Heart left ventricle (tissue), 16 donors: ENCODE data around the gene COL20A1. TPM values are rescaled to one million over a fixed set of nuclear protein-coding genes. Genes with fewer than 3 reads are reported as not detected.

Experiments
- ATAC-seq, 4 donors: fragments of 200-7000 bp; cut with Tn5 transposase; one replicate each; pipeline ENCODE4 v1.9.1; 2020 to 2022; ENCODE audit warnings: moderate library complexity in 4 of 4, mild to moderate bottlenecking in 3 of 4, moderate number of reproducible peaks in 1 of 4
- DNase-seq, 5 donors: peaks; one replicate each; pipeline ENCODE4 v3.0.0-alpha.2; 2020
- H3K27ac ChIP-seq, 12 donors: fragments of 200-600 bp; sonication (generic) in 4 of 12; one replicate each; pipeline versions ENCODE4 v1.5.0 to v1.8.0; 2016 to 2022; ENCODE audit warnings: mild to moderate bottlenecking in 2 of 12
- H3K27me3 ChIP-seq, 9 donors: fragments of 200-600 bp; sonication (generic) in 2 of 9; one replicate each; pipeline versions ENCODE4 v1.5.1 to v1.8.0; 2016 to 2022; ENCODE audit warnings: mild to moderate bottlenecking in 3 of 9
- H3K36me3 ChIP-seq, 9 donors: fragments of 200-600 bp; sonication (generic) in 2 of 9; one replicate each; pipeline versions ENCODE4 v1.5.0 to v1.8.0; 2018 to 2022; ENCODE audit warnings: mild to moderate bottlenecking in 2 of 9
- H3K4me1 ChIP-seq, 12 donors: fragments of 200-600 bp; sonication (generic) in 4 of 12; one replicate each; pipeline versions ENCODE4 v1.5.0 to v1.8.0; 2016 to 2022; ENCODE audit warnings: mild to moderate bottlenecking in 3 of 12
- H3K4me3 ChIP-seq, 12 donors: fragments of 200-600 bp; sonication (generic) in 4 of 12; one replicate each; pipeline versions ENCODE4 v1.5.0 to v1.8.0; 2017 to 2022; ENCODE audit warnings: mild to moderate bottlenecking in 9 of 12, moderate library complexity in 4 of 12
- H3K9me3 ChIP-seq, 12 donors: fragments of 200-600 bp; sonication (generic) in 4 of 12; one replicate each; pipeline versions ENCODE4 v1.5.0 to v1.8.0; 2016 to 2022; ENCODE audit warnings: mild to moderate bottlenecking in 1 of 12
- CTCF ChIP-seq, 12 donors: fragments of 200-600 bp; sonication (generic) in 4 of 12; IDR thresholded peaks; one replicate each; pipeline versions ENCODE4 v1.5.0 to v1.8.0; 2018 to 2022; ENCODE audit warnings: antibody characterized with exemption in 12 of 12, mild to moderate bottlenecking in 5 of 12
- POLR2A ChIP-seq, 2 donors: fragments of 450-650 bp; IDR thresholded peaks; one replicate each; pipeline ENCODE4 v1.6.1; 2017; ENCODE audit warnings: antibody characterized with exemption in 2 of 2, mild to moderate bottlenecking in 2 of 2, moderate library complexity in 2 of 2
- WGBS, 4 donors: extraction: QIAGEN DNeasy Blood & Tissue Kit in 2 of 4; methylation state at CpG; one replicate each; pipeline versions ENCODE4 v1.1.5 to v1.1.7; 2013 to 2018; 5-methylcytosine and 5-hydroxymethylcytosine counted together
- intact Hi-C, 10 donors: fragments of 100-400 bp; cut with DNase I; formaldehyde crosslinking; loops; one replicate each; pipeline versions ENCODE4 v1.11.1 to v1.14.2; 2022
- polyA plus RNA-seq, 2 donors: library from polyadenylated mRNA; stranded (reverse); fragments of 200-250 nt; gene quantifications; one replicate each; pipeline ENCODE4 v1.2.3, GENCODE V29; 2013
- total RNA-seq, 9 donors: library from RNA; depleted of rRNA in 2 of 9; stranded (reverse); fragments of >200 nt in 2 of 9; fragmentation: NEBNext Ultra II Directional in 3 of 9; extraction: Animal tissue kit (Norgen Biotek cat#: 25700) in 3 of 9; gene quantifications; one replicate each; pipeline versions ENCODE4 v1.1.0 to v1.2.4, GENCODE V29; 2016 to 2023
- donor health status: ischemic (EF 13 %, LVEDD 7.1; RV severe dilation, severe dysfunction).
- donor health status: healthy with polysubstance abuse.
- donor health status: DM: no; HTN: yes; CAD: no.
- donor health status: DM: no; HTN: no; CAD: no.
- donor health status: ischemic (EF 25% LVEDD 6.9; RV normal size, moderate dysfunction).
- donor health status: ischemic (EF 25% LVEDD 5.7; RV mildly dilated, moderate dysfunction).
- donor health status: healthy.
- donor health status: DM: yes; HTN: yes; CAD: no.
- donor health status: ischemic (EF 35%, LVEDD 5.7; RV mildly dilated, moderate dysfunction).
- donor health status: nonischemic (EF 11% LVEDD 7.7; RV severe dilation, severe dysfunction).
- donor health status: DM: yes; HTN: yes; CAD: no.
- donor health status: PGD.
- donor health status: ischemic (EF 29% LVEDD 5.4; RV normal size, mild dysfunction).
- donor health status: nonischemic (EF 23%, LVEDD 6.1; RV moderate dilation, normal function).

The COL20A1 gene
- total and polyA plus RNA-seq, 11 donors: not detected

DNA sequence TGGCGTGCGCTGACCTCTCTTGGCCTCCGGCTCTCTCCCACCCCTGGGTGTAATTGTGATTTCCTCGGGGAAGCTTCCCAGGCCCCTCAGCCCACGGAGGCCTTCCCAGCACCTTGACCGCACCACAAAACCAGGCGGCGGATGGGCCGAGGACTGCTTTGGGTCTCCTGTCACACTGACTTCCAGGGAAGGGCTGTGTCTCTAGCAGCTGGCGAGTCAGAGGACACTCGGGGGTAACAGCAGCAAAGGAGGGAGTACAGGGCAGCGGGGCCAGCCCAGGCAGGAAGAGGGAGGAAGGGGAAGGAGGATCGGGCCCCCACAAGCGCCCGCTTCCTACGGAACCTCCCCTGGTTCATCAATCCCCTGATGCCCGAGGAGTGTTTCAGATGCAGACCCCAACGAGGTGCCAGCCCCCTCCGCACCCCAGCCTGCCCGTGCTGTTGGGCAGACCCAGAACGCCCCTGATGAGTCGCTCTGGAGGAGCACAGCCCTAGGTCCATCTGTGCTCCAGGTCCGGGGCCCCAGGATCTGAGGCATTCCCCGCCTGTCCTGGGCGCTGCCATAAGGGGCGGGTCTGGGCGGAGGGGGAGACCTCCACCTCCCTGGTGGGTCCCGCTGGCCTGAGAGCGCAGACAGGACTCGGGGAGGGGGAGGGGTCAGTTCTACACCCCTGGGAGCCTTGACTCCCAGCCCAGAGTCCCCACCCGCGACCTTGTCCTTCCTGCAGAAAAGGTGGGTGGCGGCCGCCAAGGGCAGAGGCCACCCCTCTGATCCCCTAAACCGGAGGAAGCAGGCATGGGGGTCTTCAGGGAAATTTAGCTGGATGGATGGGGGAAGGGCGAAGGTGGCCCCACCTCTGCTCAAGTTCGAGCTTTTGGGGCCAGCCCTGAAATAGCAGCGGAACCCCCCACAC lies 67.2 kb downstream of the COL20A1 start:
- intact Hi-C loops: no loop called here
- H3K4me1 ChIP-seq: peaks cover 0 to 41% (median 3%) of the 10 kb centered on the region in 12 donors
- no peak for ATAC-seq
- TF ChIP-seq CTCF (IDR thresholded peaks at IDR 0.05) (no peak), POLR2A (IDR thresholded peaks at IDR 0.05) (no peak)
- DNase-seq: peak in 1 of 5 donors; percentile 42
- H3K36me3 ChIP-seq: no peaks in the 10 kb centered on the region
- no peaks in the 10 kb centered on the region for H3K9me3 ChIP-seq
- peaks cover 14 to 70% (median 31%) of the 10 kb centered on the region in 9 donors for H3K27me3 ChIP-seq
- H3K4me3 ChIP-seq: peak overlapping the region in 1 of 12 donors; percentile 34
- WGBS, 4 donors: 34 to 61% (median 44%) methylated on average over 17 to 38 of the region's 38 CpGs
- H3K27ac ChIP-seq: no peak overlapping the region

DNA sequence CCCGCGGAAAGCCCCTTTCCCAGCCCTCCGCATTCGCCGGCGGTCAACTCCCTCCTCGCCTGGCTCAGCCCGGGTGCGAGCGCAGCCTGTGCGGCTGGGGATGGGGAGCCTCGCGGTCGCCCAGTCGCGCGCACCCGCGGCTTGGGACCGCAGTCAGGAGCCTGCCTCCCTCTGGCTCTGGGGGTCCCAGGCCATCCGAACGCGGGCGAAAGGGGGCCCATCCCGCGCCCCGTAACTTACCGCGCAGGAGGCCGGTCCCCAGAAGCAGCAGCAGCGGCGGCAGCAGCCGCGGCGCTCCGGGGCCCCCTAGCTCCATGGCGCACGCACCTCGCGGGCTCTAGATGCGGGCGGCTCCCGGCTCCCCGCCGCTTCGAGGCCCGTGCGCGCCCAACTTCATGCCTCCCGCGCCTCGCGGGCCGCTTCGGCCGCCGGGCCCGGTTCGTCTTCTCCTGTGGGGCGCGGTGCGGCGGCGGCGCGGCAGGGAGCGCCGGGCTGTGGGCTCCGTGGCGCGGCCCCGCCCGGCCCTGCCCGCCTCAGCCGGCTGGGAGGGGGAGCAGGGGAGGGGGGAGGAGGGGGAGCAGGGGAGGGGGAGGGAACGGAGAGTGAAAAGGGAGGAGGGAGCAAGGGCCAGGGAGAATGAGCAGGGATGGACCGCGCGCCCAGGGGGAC lies 68.0 kb downstream of the COL20A1 start, which contains the start of gene CHRNA4:
Gene CHRNA4, minus strand, starts transcription at position 500 of the 669 bp plus-strand sequence. Its CDS starts 184 bp downstream, at position 316.
- Histone ChIP-seq H3K9me3 (no peaks in the 10 kb centered on the region), H3K27ac (no peak within 1 kb of the TSS), H3K36me3 (no peaks in the 10 kb centered on the region), H3K27me3 (peaks cover 14 to 76% (median 31%) of the 10 kb centered on the region in 9 donors), H3K4me1 (peaks cover 0 to 41% (median 3%) of the 10 kb centered on the region in 12 donors), H3K4me3 (peak within 1 kb of the TSS in 5 of 12 donors; percentile 12 to 34 (median 16))
- 2 to 5% (median 3%) methylated on average over 12 to 78 of the region's 79 CpGs for WGBS, 4 donors
- TF ChIP-seq CTCF (IDR thresholded peaks at IDR 0.05) (no peak), POLR2A (IDR thresholded peaks at IDR 0.05) (no peak)
- ATAC-seq: no peak
- intact Hi-C loops: no loop called here
- DNase-seq: peak in 2 of 5 donors; percentile 16 to 40

DNA sequence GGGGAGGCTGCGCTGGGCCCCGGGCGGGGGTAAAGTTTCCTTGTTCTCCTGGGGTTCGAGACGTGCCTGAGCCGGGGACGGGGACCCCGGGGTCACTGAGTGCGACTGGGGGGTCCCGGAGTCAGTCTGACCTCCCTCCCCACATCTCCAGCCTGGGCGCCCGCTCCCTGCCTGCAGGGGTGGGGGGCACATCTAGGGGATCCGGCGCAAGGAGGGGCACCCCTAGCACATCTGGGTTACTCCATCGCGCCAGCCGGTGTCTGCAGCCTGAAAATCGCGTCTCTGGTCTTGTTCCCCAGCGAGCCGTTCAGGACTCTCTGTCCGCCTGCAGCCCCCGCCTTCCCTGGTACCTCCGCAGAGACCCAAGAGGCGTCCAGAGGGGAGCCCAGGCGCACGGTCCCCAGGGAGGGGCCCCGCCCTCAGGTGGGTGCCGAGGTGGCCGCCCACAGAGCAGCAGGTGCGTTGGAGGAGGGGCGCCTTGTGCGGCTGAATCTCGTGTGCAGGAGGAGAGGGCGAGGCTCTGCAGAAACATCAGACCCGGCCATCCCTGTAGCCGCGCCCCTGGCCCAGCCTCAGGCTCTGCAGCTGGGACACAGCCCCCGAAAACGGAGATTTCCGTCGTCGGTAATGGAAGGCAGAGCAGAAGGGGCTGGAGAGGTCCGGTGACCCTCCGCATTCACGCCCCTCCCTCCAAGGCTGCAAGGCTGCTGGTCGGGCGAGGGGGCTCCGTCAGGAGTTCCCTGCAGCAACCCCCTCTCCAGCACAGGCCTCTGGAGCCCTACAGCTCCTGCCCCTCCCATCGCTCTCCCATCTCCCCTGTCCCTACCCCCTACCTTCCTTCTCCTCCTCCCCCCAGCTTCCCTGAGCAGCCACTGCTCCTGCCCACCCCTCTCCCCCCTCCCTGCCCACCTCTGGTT lies 68.8 kb downstream of the COL20A1 start:
- Histone ChIP-seq H3K9me3 (no peaks in the 10 kb centered on the region), H3K27ac (no peak overlapping the region), H3K4me1 (peaks cover 0 to 41% (median 3%) of the 10 kb centered on the region in 12 donors), H3K36me3 (no peaks in the 10 kb centered on the region), H3K27me3 (peaks cover 14 to 76% (median 31%) of the 10 kb centered on the region in 9 donors), H3K4me3 (no peak overlapping the region)
- no peak for ATAC-seq
- TF ChIP-seq CTCF (IDR thresholded peaks at IDR 0.05) (no peak), POLR2A (IDR thresholded peaks at IDR 0.05) (no peak)
- 13 to 17% (median 14%) methylated on average over 45 to 50 of the region's 50 CpGs for WGBS, 4 donors
- intact Hi-C loops: no loop called here
- peak in 2 of 5 donors; percentile 13 to 61 for DNase-seq
